HG02973 (cell line): ENCODE data around the gene EXT2.

Source experiments
- ATAC-seq: cut with Tn5 transposase; IDR thresholded peaks from one replicate; pipeline ENCODE4 v1.9.1; 2021; ENCODE audit warnings: moderate library complexity; ENCODE audit not compliant: unreplicated experiment

EXT2 gene

GRCh38 chr11:44263738-44264437 is 168.4 kb downstream of the EXT2 start:
- ATAC-seq = no peak

- no peak for ATAC-seq
Measured at GRCh38 chr11:44264438-44264749, 168.9 kb downstream of the EXT2 start.

- ATAC-seq = no peak
Measured at GRCh38 chr11:44264761-44265160, 169.3 kb downstream of the EXT2 start.

GRCh38 chr11:44266056-44266780 is 170.7 kb downstream of the EXT2 start:
- ATAC-seq = no peak

GRCh38 chr11:44267006-44267749 is 171.7 kb downstream of the EXT2 start:
- no peak for ATAC-seq

GRCh38 chr11:44267750-44268613 is 172.5 kb downstream of the EXT2 start:
- ATAC-seq = no peak

GRCh38 chr11:44268614-44269080 is 173.2 kb downstream of the EXT2 start:
- ATAC-seq = no peak

- no peak for ATAC-seq
Measured at GRCh38 chr11:44269369-44270351, 174.2 kb downstream of the EXT2 start.

- no peak for ATAC-seq
Measured at GRCh38 chr11:44270403-44271273, 175.2 kb downstream of the EXT2 start.

- no peak for ATAC-seq
Measured at GRCh38 chr11:44271286-44271685, 175.8 kb downstream of the EXT2 start.

- no peak for ATAC-seq
Measured at GRCh38 chr11:44274404-44274803, 178.9 kb downstream of the EXT2 start.

- ATAC-seq = no peak
Measured at GRCh38 chr11:44275241-44275640, 179.8 kb downstream of the EXT2 start.

GRCh38 chr11:44275961-44276550 is 180.6 kb downstream of the EXT2 start:
- no peak for ATAC-seq

- ATAC-seq = no peak
Measured at GRCh38 chr11:44277196-44278090, 182.0 kb downstream of the EXT2 start.

GRCh38 chr11:44279483-44279882 is 184.0 kb downstream of the EXT2 start:
- no peak for ATAC-seq

GRCh38 chr11:44280257-44280656 is 184.8 kb downstream of the EXT2 start:
- ATAC-seq = no peak

- no peak for ATAC-seq
Measured at GRCh38 chr11:44281151-44281550, 185.7 kb downstream of the EXT2 start.
